SU-DHL-6 (cell line): ENCODE measurements around the gene ARHGAP1.

Experiments used
- H2AFZ ChIP-seq: fragments of 200-600 bp; sonication (generic); 2 replicates; pipeline ENCODE4 v1.6.1; 2014; ENCODE audit warnings: low read depth, mild to moderate bottlenecking, moderate library complexity, mixed read lengths, antibody characterized with exemption, low read length; ENCODE audit not compliant: severe bottlenecking
- H3F3A ChIP-seq: fragments of 200-600 bp; shearing (Covaris generic); 2 replicates; pipeline ENCODE4 v1.6.0; 2016; ENCODE audit warnings: antibody characterized with exemption, mild to moderate bottlenecking; ENCODE audit not compliant: insufficient read depth
- H3K27ac ChIP-seq: fragments of 200-600 bp; sonication (generic); 2 replicates; pipeline ENCODE4 v1.5.1; 2016; ENCODE audit warnings: low read depth, mild to moderate bottlenecking, low read length, moderate library complexity, mixed read lengths
- H3K27me3 ChIP-seq: fragments of 200-600 bp; sonication (generic), shearing (Covaris generic); 2 replicates; pipeline ENCODE4 v1.6.0; 2014; ENCODE audit warnings: mild to moderate bottlenecking, low read length
- H3K36me3 ChIP-seq: fragments of 200-600 bp; sonication (generic); 2 replicates; pipeline ENCODE4 v1.6.1; 2014; ENCODE audit warnings: mild to moderate bottlenecking, low read length, mixed read lengths
- H3K4me2 ChIP-seq: fragments of 300-600, 200-600 bp; shearing (Covaris generic), sonication (generic); 2 replicates; pipeline ENCODE4 v1.6.0; 2014; ENCODE audit warnings: low read length, low read depth, mild to moderate bottlenecking; ENCODE audit not compliant: poor library complexity, severe bottlenecking
- H3K4me3 ChIP-seq: fragments of 200-600 bp; sonication (generic); 2 replicates; pipeline ENCODE4 v1.5.1; 2014; ENCODE audit warnings: antibody characterized with exemption, low read length, mild to moderate bottlenecking, mixed read lengths; ENCODE audit not compliant: insufficient read depth, poor library complexity, severe bottlenecking
- H3K79me2 ChIP-seq: fragments of 200-600 bp; sonication (generic); 2 replicates; pipeline ENCODE4 v1.6.1; 2014; ENCODE audit warnings: mild to moderate bottlenecking, low read length, moderate library complexity; ENCODE audit not compliant: insufficient read depth
- H3K9ac ChIP-seq: fragments of 200-600 bp; sonication (generic); 2 replicates; pipeline ENCODE4 v1.7.0; 2014; ENCODE audit warnings: mild to moderate bottlenecking, low read length
- H3K9me2 ChIP-seq: fragments of 200-600 bp; sonication (generic); replicated peaks from 2 replicates; pipeline ENCODE4 v1.6.1; 2014; ENCODE audit warnings: low read length; ENCODE audit not compliant: insufficient read depth
- H3K9me3 ChIP-seq: fragments of 200-600 bp; sonication (generic); 2 replicates; pipeline ENCODE4 v1.6.1; 2014; ENCODE audit warnings: low read length, mixed read lengths; ENCODE audit not compliant: insufficient read depth
- H4K20me1 ChIP-seq: fragments of 200-600 bp; sonication (generic); 2 replicates; pipeline ENCODE4 v1.6.1; 2014; ENCODE audit warnings: low read depth, mild to moderate bottlenecking, antibody characterized with exemption, low read length, moderate library complexity, mixed read lengths
- CTCF ChIP-seq: fragments of 200-600 bp; sonication (generic); IDR thresholded peaks from one replicate; pipeline ENCODE4 v1.5.1; 2017; ENCODE audit warnings: antibody characterized with exemption, mild to moderate bottlenecking, low read length, moderate library complexity; ENCODE audit not compliant: insufficient read depth, poor library complexity, severe bottlenecking
- EZH2phosphoT487 ChIP-seq: fragments of 200-600 bp; sonication (generic), shearing (Covaris generic); conservative IDR thresholded peaks from 2 replicates; pipeline ENCODE4 v1.6.1; 2018; ENCODE audit warnings: mild to moderate bottlenecking, antibody characterized with exemption, low read length, moderate library complexity, mixed read lengths

Gene ARHGAP1

GRCh38 chr11:46729110-46730027, 28.9 kb upstream of the ARHGAP1 start:
- no peak overlapping the region for H3K4me2 ChIP-seq
- no peaks in the 10 kb centered on the region for H3K36me3 ChIP-seq
- no peaks in the 10 kb centered on the region for H3K79me2 ChIP-seq
- H3K4me3 ChIP-seq: no peak overlapping the region
- H3K27ac ChIP-seq: no peak overlapping the region
- TF ChIP-seq EZH2phosphoT487: no peak
- no peak for TF ChIP-seq CTCF
- H2AFZ ChIP-seq: no peak overlapping the region
- no peaks in the 10 kb centered on the region for H3K9me2 ChIP-seq
- H3K9me3 ChIP-seq: no peaks in the 10 kb centered on the region
- H3K9ac ChIP-seq: no peak overlapping the region
- no peaks in the 10 kb centered on the region for H3F3A ChIP-seq
- no peaks in the 10 kb centered on the region for H4K20me1 ChIP-seq
- H3K27me3 ChIP-seq: no peaks in the 10 kb centered on the region

GRCh38 chr11:46728659-46729040, 28.2 kb upstream of the ARHGAP1 start:
- H3K9me2 ChIP-seq: no peaks in the 10 kb centered on the region
- H3K79me2 ChIP-seq: no peaks in the 10 kb centered on the region
- H3K4me2 ChIP-seq: no peak overlapping the region
- no peaks in the 10 kb centered on the region for H3F3A ChIP-seq
- H3K9ac ChIP-seq: no peak overlapping the region
- no peak for TF ChIP-seq CTCF
- no peak for TF ChIP-seq EZH2phosphoT487
- no peaks in the 10 kb centered on the region for H3K27me3 ChIP-seq
- no peak overlapping the region for H3K27ac ChIP-seq
- no peaks in the 10 kb centered on the region for H4K20me1 ChIP-seq
- no peak overlapping the region for H3K4me3 ChIP-seq
- H3K36me3 ChIP-seq: no peaks in the 10 kb centered on the region
- H2AFZ ChIP-seq: no peak overlapping the region
- H3K9me3 ChIP-seq: no peaks in the 10 kb centered on the region

- no peaks in the 10 kb centered on the region for H3K9me3 ChIP-seq
- no peak overlapping the region for H3K4me3 ChIP-seq
- H3F3A ChIP-seq: no peaks in the 10 kb centered on the region
- TF ChIP-seq EZH2phosphoT487: no peak
- TF ChIP-seq CTCF: no peak
- no peaks in the 10 kb centered on the region for H3K79me2 ChIP-seq
- no peak overlapping the region for H2AFZ ChIP-seq
- no peak overlapping the region for H3K9ac ChIP-seq
- no peak overlapping the region for H3K4me2 ChIP-seq
- H4K20me1 ChIP-seq: no peaks in the 10 kb centered on the region
- no peaks in the 10 kb centered on the region for H3K9me2 ChIP-seq
- no peaks in the 10 kb centered on the region for H3K36me3 ChIP-seq
- no peaks in the 10 kb centered on the region for H3K27me3 ChIP-seq
- H3K27ac ChIP-seq: no peak overlapping the region
These were observed 27.7 kb upstream of the ARHGAP1 start for GRCh38 chr11:46727952-46728658.
